ENCODE results near the gene UBE2H.
A peak's percentile ranks its signal among the peaks of the same experiment; 100 is the strongest.

UBE2H gene

DNA sequence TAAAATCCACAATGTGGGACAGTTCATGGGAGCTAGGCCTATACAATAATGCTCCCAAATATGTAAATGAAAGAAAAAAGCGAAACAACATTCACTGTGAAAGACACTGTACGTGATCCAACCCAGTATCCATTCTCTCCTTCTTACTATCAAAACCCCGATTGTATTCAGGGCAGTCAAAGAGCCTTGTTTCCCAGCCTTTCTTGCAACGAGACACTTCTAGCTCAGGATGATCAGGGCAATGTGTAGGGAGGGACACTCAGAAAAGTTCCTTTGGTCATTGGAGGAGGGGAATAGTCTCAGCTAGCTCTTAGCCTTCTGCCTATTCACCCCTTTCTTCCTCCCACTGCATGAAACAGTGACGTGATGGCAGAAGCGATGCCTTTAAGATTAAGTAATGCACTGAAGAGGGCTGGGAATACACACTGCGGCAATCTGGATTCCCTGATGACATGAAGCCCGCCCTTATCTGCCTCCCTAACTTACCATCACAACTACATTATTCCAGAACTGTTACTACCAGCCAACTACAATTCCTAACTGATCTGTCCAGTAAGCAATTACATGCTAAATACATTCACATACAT is 27.3 kb downstream of the UBE2H start:
- Histone ChIP-seq H3K9ac (ENCODE audit: low read depth, low read length) (no peak overlapping the region), H3K36me3 (ENCODE audit: control insufficient read depth, insufficient read depth, low read length) (peaks cover 28% of the 10 kb centered on the region), H3K4me3 (ENCODE audit: low read depth, low read length) (no peak overlapping the region), H3K9me3 (ENCODE audit: control insufficient read depth, insufficient read depth, low read length) (no peaks in the 10 kb centered on the region), H3K4me1 (ENCODE audit: control insufficient read depth, insufficient read depth, low read length) (no peaks in the 10 kb centered on the region), H3K27me3 (ENCODE audit: control insufficient read depth, insufficient read depth, low read length) (no peaks in the 10 kb centered on the region), H3K27ac (ENCODE audit: low read depth, low read length) (no peak overlapping the region)

DNA sequence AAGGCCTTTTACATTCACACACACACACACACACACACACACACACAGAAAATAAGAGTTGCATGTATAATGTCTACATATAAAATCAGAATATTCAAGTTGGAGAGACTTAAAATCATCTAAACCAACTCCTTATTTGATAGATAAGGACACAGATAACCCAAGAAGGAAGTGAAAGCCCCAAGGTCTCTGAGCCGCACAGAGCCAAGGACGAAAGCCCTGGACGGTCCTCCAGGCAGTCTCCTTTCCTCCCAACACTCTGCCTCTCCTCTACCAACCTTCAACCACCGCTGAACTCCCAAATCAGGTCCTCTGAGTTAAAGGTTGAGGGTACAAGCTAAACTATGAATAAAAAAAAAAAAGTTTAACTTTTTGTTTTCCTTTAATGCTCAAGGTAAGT is 28.2 kb downstream of the UBE2H start:
- peaks cover 24% of the 10 kb centered on the region for H3K36me3 ChIP-seq (ENCODE audit: control insufficient read depth, insufficient read depth, low read length)
- no peak overlapping the region for H3K4me3 ChIP-seq (ENCODE audit: low read depth, low read length)
- no peaks in the 10 kb centered on the region for H3K27me3 ChIP-seq (ENCODE audit: control insufficient read depth, insufficient read depth, low read length)
- H3K27ac ChIP-seq (ENCODE audit: low read depth, low read length): no peak overlapping the region
- no peak overlapping the region for H3K9ac ChIP-seq (ENCODE audit: low read depth, low read length)
- no peaks in the 10 kb centered on the region for H3K9me3 ChIP-seq (ENCODE audit: control insufficient read depth, insufficient read depth, low read length)
- H3K4me1 ChIP-seq (ENCODE audit: control insufficient read depth, insufficient read depth, low read length): 0 out of 2 replicates have a peak, but pooled peaks cover under 1% of the 10 kb centered on the region

GRCh38 chr7:129923709-129924108 is 29.1 kb downstream of the UBE2H start:
- Histone ChIP-seq H3K4me1 (ENCODE audit: control insufficient read depth, insufficient read depth, low read length) (0 out of 2 replicates have a peak, but pooled peaks cover 6% of the 10 kb centered on the region), H3K27me3 (ENCODE audit: control insufficient read depth, insufficient read depth, low read length) (no peaks in the 10 kb centered on the region), H3K4me3 (ENCODE audit: low read depth, low read length) (no peak overlapping the region), H3K36me3 (ENCODE audit: control insufficient read depth, insufficient read depth, low read length) (peaks cover 19% of the 10 kb centered on the region), H3K9ac (ENCODE audit: low read depth, low read length) (no peak overlapping the region), H3K9me3 (ENCODE audit: control insufficient read depth, insufficient read depth, low read length) (no peaks in the 10 kb centered on the region), H3K27ac (ENCODE audit: low read depth, low read length) (no peak overlapping the region)

GRCh38 chr7:129919492-129919891 is 33.3 kb downstream of the UBE2H start:
- no peak overlapping the region for H3K9ac ChIP-seq (ENCODE audit: low read depth, low read length)
- H3K4me3 ChIP-seq (ENCODE audit: low read depth, low read length): no peak overlapping the region
- peaks cover 7% of the 10 kb centered on the region; the same call in 1 of the 2 replicates for H3K36me3 ChIP-seq (ENCODE audit: control insufficient read depth, insufficient read depth, low read length)
- no peaks in the 10 kb centered on the region for H3K9me3 ChIP-seq (ENCODE audit: control insufficient read depth, insufficient read depth, low read length)
- no peaks in the 10 kb centered on the region for H3K27me3 ChIP-seq (ENCODE audit: control insufficient read depth, insufficient read depth, low read length)
- H3K27ac ChIP-seq (ENCODE audit: low read depth, low read length): no peak overlapping the region
- H3K4me1 ChIP-seq (ENCODE audit: control insufficient read depth, insufficient read depth, low read length): peaks cover 12% of the 10 kb centered on the region; the same call in 1 of the 2 replicates

DNA sequence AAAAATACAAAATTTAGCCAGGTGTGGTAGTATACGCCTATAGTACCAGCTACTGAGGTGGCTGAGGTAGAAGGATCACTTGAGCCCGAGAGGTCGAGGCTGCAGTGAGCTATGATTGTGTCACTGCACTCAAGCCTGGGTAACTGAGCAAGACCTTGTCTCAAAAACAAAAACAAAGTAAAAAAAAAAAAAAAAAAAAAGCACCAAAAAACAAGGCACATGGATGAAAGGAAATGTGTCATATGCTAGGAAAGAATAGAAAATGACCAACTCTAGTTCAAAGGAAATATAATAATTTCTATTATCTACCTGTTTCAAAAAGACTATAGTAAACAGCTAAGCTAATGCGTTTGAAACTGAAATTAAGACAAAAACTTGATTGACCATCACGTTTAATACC is 33.8 kb downstream of the UBE2H start:
- H3K4me1 ChIP-seq (ENCODE audit: control insufficient read depth, insufficient read depth, low read length): peaks cover 12% of the 10 kb centered on the region; the same call in 1 of the 2 replicates
- H3K27me3 ChIP-seq (ENCODE audit: control insufficient read depth, insufficient read depth, low read length): no peaks in the 10 kb centered on the region
- peaks cover 3% of the 10 kb centered on the region; the same call in 1 of the 2 replicates for H3K36me3 ChIP-seq (ENCODE audit: control insufficient read depth, insufficient read depth, low read length)
- no peaks in the 10 kb centered on the region for H3K9me3 ChIP-seq (ENCODE audit: control insufficient read depth, insufficient read depth, low read length)
- no peak overlapping the region for H3K9ac ChIP-seq (ENCODE audit: low read depth, low read length)
- no peak overlapping the region for H3K27ac ChIP-seq (ENCODE audit: low read depth, low read length)
- H3K4me3 ChIP-seq (ENCODE audit: low read depth, low read length): no peak overlapping the region

DNA sequence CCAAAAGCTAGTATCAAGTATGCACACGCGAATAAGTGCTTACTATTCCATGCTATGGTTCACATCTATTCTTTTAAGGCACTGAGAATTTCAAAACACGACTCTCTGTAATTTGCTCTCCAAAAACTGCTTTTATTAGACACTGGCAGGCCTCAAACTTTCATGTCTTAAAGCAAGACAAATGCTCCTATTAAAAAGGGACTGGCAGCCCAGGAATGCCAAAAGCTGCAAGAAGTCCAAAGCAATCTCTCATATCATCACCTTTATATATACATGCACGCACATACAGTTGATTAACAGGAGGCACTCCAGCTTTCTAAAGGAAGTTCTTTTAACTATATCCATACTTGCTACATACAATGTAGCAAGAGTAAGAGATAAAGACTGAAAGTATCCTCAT is 34.8 kb downstream of the UBE2H start:
- Histone ChIP-seq H3K27ac (ENCODE audit: low read depth, low read length) (no peak overlapping the region), H3K9ac (ENCODE audit: low read depth, low read length) (no peak overlapping the region), H3K27me3 (ENCODE audit: control insufficient read depth, insufficient read depth, low read length) (no peaks in the 10 kb centered on the region), H3K4me1 (ENCODE audit: control insufficient read depth, insufficient read depth, low read length) (peaks cover 12% of the 10 kb centered on the region; the same call in 1 of the 2 replicates), H3K9me3 (ENCODE audit: control insufficient read depth, insufficient read depth, low read length) (no peaks in the 10 kb centered on the region), H3K36me3 (ENCODE audit: control insufficient read depth, insufficient read depth, low read length) (no peaks in the 10 kb centered on the region), H3K4me3 (ENCODE audit: low read depth, low read length) (no peak overlapping the region)

- no peaks in the 10 kb centered on the region for H3K9me3 ChIP-seq (ENCODE audit: control insufficient read depth, insufficient read depth, low read length)
- no peak overlapping the region for H3K4me3 ChIP-seq (ENCODE audit: low read depth, low read length)
- H3K4me1 ChIP-seq (ENCODE audit: control insufficient read depth, insufficient read depth, low read length): peaks cover 12% of the 10 kb centered on the region; the same call in 1 of the 2 replicates
- H3K27ac ChIP-seq (ENCODE audit: low read depth, low read length): no peak overlapping the region
- no peak overlapping the region for H3K9ac ChIP-seq (ENCODE audit: low read depth, low read length)
- H3K27me3 ChIP-seq (ENCODE audit: control insufficient read depth, insufficient read depth, low read length): no peaks in the 10 kb centered on the region
- no peaks in the 10 kb centered on the region for H3K36me3 ChIP-seq (ENCODE audit: control insufficient read depth, insufficient read depth, low read length)
These were observed 38.1 kb downstream of the UBE2H start for GRCh38 chr7:129914536-129915272.

- Histone ChIP-seq H3K4me3 (ENCODE audit: low read depth, low read length) (no peak overlapping the region), H3K9ac (ENCODE audit: low read depth, low read length) (no peak overlapping the region), H3K4me1 (ENCODE audit: control insufficient read depth, insufficient read depth, low read length) (peaks cover 14% of the 10 kb centered on the region), H3K27ac (ENCODE audit: low read depth, low read length) (no peak overlapping the region), H3K9me3 (ENCODE audit: control insufficient read depth, insufficient read depth, low read length) (no peaks in the 10 kb centered on the region), H3K36me3 (ENCODE audit: control insufficient read depth, insufficient read depth, low read length) (no peaks in the 10 kb centered on the region), H3K27me3 (ENCODE audit: control insufficient read depth, insufficient read depth, low read length) (no peaks in the 10 kb centered on the region)
These were observed 39.3 kb downstream of the UBE2H start for GRCh38 chr7:129913428-129913827.

GRCh38 chr7:129911790-129912189 is 41.0 kb downstream of the UBE2H start:
- Histone ChIP-seq H3K9ac (ENCODE audit: low read depth, low read length) (no peak overlapping the region), H3K4me3 (ENCODE audit: low read depth, low read length) (no peak overlapping the region), H3K4me1 (ENCODE audit: control insufficient read depth, insufficient read depth, low read length) (peaks cover 21% of the 10 kb centered on the region), H3K9me3 (ENCODE audit: control insufficient read depth, insufficient read depth, low read length) (no peaks in the 10 kb centered on the region), H3K36me3 (ENCODE audit: control insufficient read depth, insufficient read depth, low read length) (no peaks in the 10 kb centered on the region), H3K27ac (ENCODE audit: low read depth, low read length) (no peak overlapping the region), H3K27me3 (ENCODE audit: control insufficient read depth, insufficient read depth, low read length) (no peaks in the 10 kb centered on the region)

- Histone ChIP-seq H3K9ac (ENCODE audit: low read depth, low read length) (no peak overlapping the region), H3K4me1 (ENCODE audit: control insufficient read depth, insufficient read depth, low read length) (peaks cover 16% of the 10 kb centered on the region), H3K27ac (ENCODE audit: low read depth, low read length) (no peak overlapping the region), H3K27me3 (ENCODE audit: control insufficient read depth, insufficient read depth, low read length) (no peaks in the 10 kb centered on the region), H3K4me3 (ENCODE audit: low read depth, low read length) (no peak overlapping the region), H3K36me3 (ENCODE audit: control insufficient read depth, insufficient read depth, low read length) (no peaks in the 10 kb centered on the region), H3K9me3 (ENCODE audit: control insufficient read depth, insufficient read depth, low read length) (no peaks in the 10 kb centered on the region)
These were observed 43.1 kb downstream of the UBE2H start for GRCh38 chr7:129909669-129910068.

DNA sequence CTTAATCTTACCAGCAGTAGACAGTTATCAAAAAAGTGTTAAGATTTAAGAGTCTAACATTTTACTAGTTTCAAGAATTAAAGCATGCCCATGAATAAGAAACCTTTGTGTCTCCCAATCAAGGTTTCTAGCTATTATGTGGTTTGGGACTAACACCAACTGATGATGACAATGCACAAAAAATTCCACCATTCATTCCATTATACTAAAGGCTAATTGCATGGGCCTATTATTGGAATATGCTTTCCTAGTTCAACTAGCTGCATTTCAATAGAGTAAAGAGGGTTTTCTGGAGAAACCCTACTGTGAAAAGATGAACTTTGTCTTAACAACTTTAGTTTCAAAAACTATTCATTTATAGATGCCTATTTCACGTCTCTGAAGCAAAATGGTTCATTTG is 44.6 kb downstream of the UBE2H start:
- no peak overlapping the region for H3K9ac ChIP-seq (ENCODE audit: low read depth, low read length)
- no peaks in the 10 kb centered on the region for H3K27me3 ChIP-seq (ENCODE audit: control insufficient read depth, insufficient read depth, low read length)
- peaks cover 16% of the 10 kb centered on the region for H3K4me1 ChIP-seq (ENCODE audit: control insufficient read depth, insufficient read depth, low read length)
- peak overlapping the region; percentile 29 for H3K27ac ChIP-seq (ENCODE audit: low read depth, low read length)
- no peaks in the 10 kb centered on the region for H3K9me3 ChIP-seq (ENCODE audit: control insufficient read depth, insufficient read depth, low read length)
- no peak overlapping the region for H3K4me3 ChIP-seq (ENCODE audit: low read depth, low read length)
- peaks cover 3% of the 10 kb centered on the region for H3K36me3 ChIP-seq (ENCODE audit: control insufficient read depth, insufficient read depth, low read length)
